ENCODE results near the gene ATP11C.

ATP11C gene

DNA sequence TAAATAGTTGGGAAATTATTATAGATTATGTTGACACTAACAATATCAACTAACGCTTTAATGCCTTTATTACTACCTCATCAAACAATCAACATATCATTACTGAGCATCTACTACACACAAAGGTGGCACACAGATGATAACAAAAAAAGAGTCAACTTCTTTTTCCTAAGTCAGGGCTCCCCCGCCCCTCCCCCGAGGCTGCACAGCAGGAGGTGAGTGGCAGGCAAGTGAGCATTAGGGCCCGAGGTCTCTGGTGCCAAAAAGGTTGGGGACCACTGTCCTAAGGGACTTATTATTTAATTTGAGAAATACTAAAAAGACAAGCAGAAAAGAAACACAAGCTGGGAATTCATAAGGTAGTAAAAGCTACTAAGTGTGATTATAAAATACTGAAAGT, 174.6 kb downstream of the ATP11C start:
- Histone ChIP-seq H3K9ac (ENCODE audit: low read depth, low read length) (no peak overlapping the region), H3K27me3 (ENCODE audit: control insufficient read depth, insufficient read depth, low read length) (no peaks in the 10 kb centered on the region), H3K36me3 (ENCODE audit: control insufficient read depth, insufficient read depth, low read length) (no peaks in the 10 kb centered on the region), H3K4me1 (ENCODE audit: control insufficient read depth, insufficient read depth, low read length) (no peaks in the 10 kb centered on the region), H3K9me3 (ENCODE audit: control insufficient read depth, insufficient read depth, low read length) (no peaks in the 10 kb centered on the region), H3K4me3 (ENCODE audit: low read depth, low read length) (no peak overlapping the region)

GRCh38 chrX:139751053-139751452, 181.8 kb downstream of the ATP11C start:
- H3K4me3 ChIP-seq (ENCODE audit: low read depth, low read length): no peak overlapping the region

DNA sequence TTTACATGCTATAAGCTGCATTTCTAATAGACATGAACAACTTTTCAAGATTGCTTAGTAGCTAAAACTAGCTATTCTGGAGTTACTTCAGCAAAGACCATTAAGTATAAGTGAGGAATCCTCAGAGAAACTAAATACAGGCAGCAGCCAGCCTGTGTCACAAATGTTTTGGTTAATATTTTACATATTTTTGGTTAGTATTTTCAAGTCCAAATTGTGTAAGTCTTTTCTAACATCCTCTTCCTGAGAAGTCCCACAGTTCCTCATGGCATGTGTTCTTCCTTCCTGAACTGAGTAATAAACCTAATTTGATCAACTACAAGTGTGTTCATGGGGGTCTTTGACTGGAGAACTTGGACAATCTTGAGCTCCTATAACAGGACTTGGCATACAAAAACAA, 182.5 kb downstream of the ATP11C start:
- Histone ChIP-seq H3K36me3 (ENCODE audit: control insufficient read depth, insufficient read depth, low read length) (no peaks in the 10 kb centered on the region), H3K9me3 (ENCODE audit: control insufficient read depth, insufficient read depth, low read length) (no peaks in the 10 kb centered on the region), H3K4me3 (ENCODE audit: low read depth, low read length) (no peak overlapping the region), H3K27me3 (ENCODE audit: control insufficient read depth, insufficient read depth, low read length) (no peaks in the 10 kb centered on the region), H3K9ac (ENCODE audit: low read depth, low read length) (no peak overlapping the region), H3K4me1 (ENCODE audit: control insufficient read depth, insufficient read depth, low read length) (no peaks in the 10 kb centered on the region)

More at GRCh38 chrX:139751053-139751452, 181.8 kb downstream of the ATP11C start:
- no peaks in the 10 kb centered on the region for H3K4me1 ChIP-seq (ENCODE audit: control insufficient read depth, insufficient read depth, low read length)
- H3K9me3 ChIP-seq (ENCODE audit: control insufficient read depth, insufficient read depth, low read length): no peaks in the 10 kb centered on the region
- H3K36me3 ChIP-seq (ENCODE audit: control insufficient read depth, insufficient read depth, low read length): no peaks in the 10 kb centered on the region
- H3K27me3 ChIP-seq (ENCODE audit: control insufficient read depth, insufficient read depth, low read length): no peaks in the 10 kb centered on the region
- H3K9ac ChIP-seq (ENCODE audit: low read depth, low read length): no peak overlapping the region

- no peaks in the 10 kb centered on the region for H3K9me3 ChIP-seq (ENCODE audit: control insufficient read depth, insufficient read depth, low read length)
- H3K36me3 ChIP-seq (ENCODE audit: control insufficient read depth, insufficient read depth, low read length): no peaks in the 10 kb centered on the region
- H3K4me3 ChIP-seq (ENCODE audit: low read depth, low read length): no peak overlapping the region
- H3K27me3 ChIP-seq (ENCODE audit: control insufficient read depth, insufficient read depth, low read length): no peaks in the 10 kb centered on the region
- H3K4me1 ChIP-seq (ENCODE audit: control insufficient read depth, insufficient read depth, low read length): no peaks in the 10 kb centered on the region
- H3K9ac ChIP-seq (ENCODE audit: low read depth, low read length): no peak overlapping the region
Measured at GRCh38 chrX:139739138-139739537, 193.7 kb downstream of the ATP11C start.

GRCh38 chrX:139738581-139738980, 194.3 kb downstream of the ATP11C start:
- H3K4me1 ChIP-seq (ENCODE audit: control insufficient read depth, insufficient read depth, low read length): no peaks in the 10 kb centered on the region
- no peaks in the 10 kb centered on the region for H3K36me3 ChIP-seq (ENCODE audit: control insufficient read depth, insufficient read depth, low read length)
- H3K9ac ChIP-seq (ENCODE audit: low read depth, low read length): no peak overlapping the region
- H3K9me3 ChIP-seq (ENCODE audit: control insufficient read depth, insufficient read depth, low read length): no peaks in the 10 kb centered on the region
- H3K27me3 ChIP-seq (ENCODE audit: control insufficient read depth, insufficient read depth, low read length): no peaks in the 10 kb centered on the region
- H3K4me3 ChIP-seq (ENCODE audit: low read depth, low read length): no peak overlapping the region

DNA sequence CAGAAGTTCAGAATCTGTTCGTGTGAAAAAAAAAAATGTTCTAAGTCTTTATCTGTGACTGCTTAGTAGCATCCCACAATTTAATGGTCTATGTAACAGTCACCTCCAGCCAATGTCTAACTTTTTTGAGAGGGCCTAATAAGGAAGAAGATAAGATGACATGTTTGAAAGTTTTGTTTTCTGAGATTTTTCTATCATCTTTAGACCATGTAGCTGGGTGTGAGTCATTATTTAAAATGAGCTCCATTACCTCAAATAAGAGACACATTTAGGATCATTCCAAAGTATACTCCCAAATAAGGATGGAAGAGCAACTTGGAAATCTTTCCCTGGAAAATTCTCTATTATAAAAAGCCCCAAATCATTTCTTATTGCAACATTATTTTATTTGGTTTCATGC, 196.7 kb downstream of the ATP11C start:
- H3K4me1 ChIP-seq (ENCODE audit: control insufficient read depth, insufficient read depth, low read length): no peaks in the 10 kb centered on the region
- no peaks in the 10 kb centered on the region for H3K36me3 ChIP-seq (ENCODE audit: control insufficient read depth, insufficient read depth, low read length)
- no peaks in the 10 kb centered on the region for H3K9me3 ChIP-seq (ENCODE audit: control insufficient read depth, insufficient read depth, low read length)
- no peak overlapping the region for H3K9ac ChIP-seq (ENCODE audit: low read depth, low read length)
- no peaks in the 10 kb centered on the region for H3K27me3 ChIP-seq (ENCODE audit: control insufficient read depth, insufficient read depth, low read length)
- H3K4me3 ChIP-seq (ENCODE audit: low read depth, low read length): no peak overlapping the region

DNA sequence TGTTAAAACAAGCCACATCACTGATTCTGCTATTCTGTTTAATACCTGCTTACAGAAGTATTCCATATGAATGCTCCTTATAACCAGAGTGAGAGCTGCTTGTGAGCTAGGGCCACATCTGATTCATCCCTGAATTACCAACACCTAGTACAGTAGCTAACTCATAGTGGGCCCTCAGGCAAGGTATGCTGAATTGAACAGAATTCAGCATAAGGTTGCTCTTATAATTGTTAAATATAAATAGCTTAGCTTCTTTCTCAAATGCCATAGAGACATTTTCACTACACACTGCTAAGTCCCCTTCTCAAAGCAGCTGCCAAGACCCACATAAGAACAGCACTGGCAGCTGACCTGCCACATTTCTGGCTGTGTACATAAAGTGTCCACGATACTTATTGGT, 197.9 kb downstream of the ATP11C start:
- no peaks in the 10 kb centered on the region for H3K4me1 ChIP-seq (ENCODE audit: control insufficient read depth, insufficient read depth, low read length)
- no peaks in the 10 kb centered on the region for H3K36me3 ChIP-seq (ENCODE audit: control insufficient read depth, insufficient read depth, low read length)
- H3K27me3 ChIP-seq (ENCODE audit: control insufficient read depth, insufficient read depth, low read length): no peaks in the 10 kb centered on the region
- no peak overlapping the region for H3K9ac ChIP-seq (ENCODE audit: low read depth, low read length)
- no peak overlapping the region for H3K4me3 ChIP-seq (ENCODE audit: low read depth, low read length)
- no peaks in the 10 kb centered on the region for H3K9me3 ChIP-seq (ENCODE audit: control insufficient read depth, insufficient read depth, low read length)

DNA sequence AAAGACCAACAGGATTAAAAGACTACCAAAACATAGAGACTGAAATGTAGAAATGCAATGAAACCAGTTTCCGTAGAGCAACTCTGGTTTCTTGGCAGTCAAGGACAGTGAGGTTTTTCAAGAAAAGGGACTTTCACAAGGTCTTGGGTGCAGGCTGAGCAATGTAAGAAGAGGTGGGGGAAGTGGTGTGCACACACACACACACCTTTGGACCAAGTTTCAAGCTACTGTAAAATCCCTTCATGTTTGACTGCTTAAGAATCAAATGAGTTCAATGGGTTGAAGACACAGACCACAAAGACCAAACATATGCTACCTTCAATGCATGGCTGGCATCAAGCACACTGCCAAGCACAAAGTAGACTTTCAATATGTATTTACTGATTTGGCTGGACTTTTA, 207.1 kb downstream of the ATP11C start:
- H3K4me1 ChIP-seq (ENCODE audit: control insufficient read depth, insufficient read depth, low read length): no peaks in the 10 kb centered on the region
- H3K9me3 ChIP-seq (ENCODE audit: control insufficient read depth, insufficient read depth, low read length): no peaks in the 10 kb centered on the region
- H3K27me3 ChIP-seq (ENCODE audit: control insufficient read depth, insufficient read depth, low read length): no peaks in the 10 kb centered on the region
- no peak overlapping the region for H3K4me3 ChIP-seq (ENCODE audit: low read depth, low read length)
- H3K9ac ChIP-seq (ENCODE audit: low read depth, low read length): no peak overlapping the region
- no peaks in the 10 kb centered on the region for H3K36me3 ChIP-seq (ENCODE audit: control insufficient read depth, insufficient read depth, low read length)

DNA sequence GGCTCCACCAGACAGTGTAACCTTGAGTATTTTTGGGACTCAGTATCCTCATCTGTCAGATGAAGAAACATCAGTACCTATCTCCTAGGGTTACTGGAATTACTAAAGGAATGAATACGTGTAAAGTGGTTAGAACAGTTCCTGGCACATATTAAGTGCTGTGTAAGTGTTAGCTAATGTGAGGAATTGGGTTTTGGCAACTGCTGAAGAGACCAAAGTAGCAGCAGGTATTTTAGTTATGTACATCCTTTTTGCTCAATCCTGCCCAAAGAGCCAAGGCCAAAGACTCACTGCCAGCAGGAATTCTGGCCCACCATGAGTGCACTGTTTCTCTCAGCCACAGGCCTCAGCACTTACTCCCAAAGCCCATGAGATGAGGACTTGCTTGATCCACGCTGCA, 208.2 kb downstream of the ATP11C start:
- H3K4me3 ChIP-seq (ENCODE audit: low read depth, low read length): no peak overlapping the region
- no peaks in the 10 kb centered on the region for H3K9me3 ChIP-seq (ENCODE audit: control insufficient read depth, insufficient read depth, low read length)
- H3K27me3 ChIP-seq (ENCODE audit: control insufficient read depth, insufficient read depth, low read length): no peaks in the 10 kb centered on the region
- H3K9ac ChIP-seq (ENCODE audit: low read depth, low read length): no peak overlapping the region
- H3K36me3 ChIP-seq (ENCODE audit: control insufficient read depth, insufficient read depth, low read length): no peaks in the 10 kb centered on the region
- H3K4me1 ChIP-seq (ENCODE audit: control insufficient read depth, insufficient read depth, low read length): peaks cover 5% of the 10 kb centered on the region

DNA sequence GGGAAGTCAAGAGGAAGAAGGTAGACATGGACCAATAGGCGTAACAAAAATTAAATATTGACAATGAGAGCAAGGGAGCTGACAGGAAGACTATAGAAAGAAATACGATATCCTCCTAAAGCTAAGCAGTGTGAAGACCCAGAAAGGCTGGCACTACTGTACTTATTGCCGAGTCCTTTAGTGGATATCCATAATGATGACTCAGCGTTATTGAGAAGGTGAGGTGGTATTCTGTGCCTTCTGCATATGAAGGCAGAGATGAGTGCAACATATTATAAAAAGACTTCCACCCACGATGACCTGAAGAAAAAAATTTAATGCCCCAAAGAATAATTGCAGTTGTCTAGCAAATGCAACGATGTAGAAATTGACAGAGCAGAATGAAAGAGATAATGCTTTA, 211.9 kb downstream of the ATP11C start:
- no peaks in the 10 kb centered on the region for H3K36me3 ChIP-seq (ENCODE audit: control insufficient read depth, insufficient read depth, low read length)
- H3K27me3 ChIP-seq (ENCODE audit: control insufficient read depth, insufficient read depth, low read length): no peaks in the 10 kb centered on the region
- H3K9me3 ChIP-seq (ENCODE audit: control insufficient read depth, insufficient read depth, low read length): no peaks in the 10 kb centered on the region
- H3K4me1 ChIP-seq (ENCODE audit: control insufficient read depth, insufficient read depth, low read length): peaks cover 5% of the 10 kb centered on the region
- H3K4me3 ChIP-seq (ENCODE audit: low read depth, low read length): no peak overlapping the region
- H3K9ac ChIP-seq (ENCODE audit: low read depth, low read length): no peak overlapping the region

DNA sequence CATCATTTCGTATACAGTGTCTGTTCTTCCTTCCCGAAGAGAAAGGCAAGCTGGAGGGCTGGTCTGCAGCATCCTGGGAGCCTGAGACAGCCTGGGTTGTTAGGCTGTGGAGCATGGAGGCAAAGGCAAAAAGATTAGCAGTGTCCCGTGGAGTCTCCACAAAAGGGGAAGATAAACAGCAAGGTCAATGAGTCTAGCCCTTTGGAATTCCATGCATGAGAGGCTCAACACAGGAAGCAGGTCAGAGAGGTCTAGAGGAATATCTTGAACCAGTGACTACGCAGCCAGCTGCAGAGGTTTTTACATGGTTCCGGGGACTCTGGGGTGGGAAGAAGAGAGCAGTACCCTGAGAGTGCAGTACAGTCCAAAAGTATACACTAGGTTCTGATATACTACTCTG, 212.7 kb downstream of the ATP11C start:
- Histone ChIP-seq H3K9me3 (ENCODE audit: control insufficient read depth, insufficient read depth, low read length) (no peaks in the 10 kb centered on the region), H3K27me3 (ENCODE audit: control insufficient read depth, insufficient read depth, low read length) (no peaks in the 10 kb centered on the region), H3K36me3 (ENCODE audit: control insufficient read depth, insufficient read depth, low read length) (no peaks in the 10 kb centered on the region), H3K9ac (ENCODE audit: low read depth, low read length) (no peak overlapping the region), H3K4me1 (ENCODE audit: control insufficient read depth, insufficient read depth, low read length) (peaks cover 5% of the 10 kb centered on the region), H3K4me3 (ENCODE audit: low read depth, low read length) (no peak overlapping the region)

- Histone ChIP-seq H3K27me3 (ENCODE audit: control insufficient read depth, insufficient read depth, low read length) (no peaks in the 10 kb centered on the region), H3K4me3 (ENCODE audit: low read depth, low read length) (no peak within 1 kb of the TSS), H3K4me1 (ENCODE audit: control insufficient read depth, insufficient read depth, low read length) (no peaks in the 10 kb centered on the region), H3K36me3 (ENCODE audit: control insufficient read depth, insufficient read depth, low read length) (no peaks in the 10 kb centered on the region), H3K9ac (ENCODE audit: low read depth, low read length) (no peak within 1 kb of the TSS), H3K9me3 (ENCODE audit: control insufficient read depth, insufficient read depth, low read length) (no peaks in the 10 kb centered on the region)
Measured at GRCh38 chrX:139708067-139708466, 224.8 kb downstream of the ATP11C start, which contains the start of gene MCF2. Gene MCF2 (minus strand): TSS chrX:139708167. CDS start chrX:139651744, 56,423 bp downstream.

GRCh38 chrX:139702658-139703057, 230.2 kb downstream of the ATP11C start:
- Histone ChIP-seq H3K27me3 (ENCODE audit: control insufficient read depth, insufficient read depth, low read length) (no peaks in the 10 kb centered on the region), H3K4me3 (ENCODE audit: low read depth, low read length) (no peak overlapping the region), H3K9ac (ENCODE audit: low read depth, low read length) (no peak overlapping the region), H3K36me3 (ENCODE audit: control insufficient read depth, insufficient read depth, low read length) (no peaks in the 10 kb centered on the region), H3K9me3 (ENCODE audit: control insufficient read depth, insufficient read depth, low read length) (no peaks in the 10 kb centered on the region), H3K4me1 (ENCODE audit: control insufficient read depth, insufficient read depth, low read length) (no peaks in the 10 kb centered on the region)
